OCI-LY3 (cell line): Measurements from ENCODE around the gene HMGA1.

Experiments
- EZH2phosphoT487 ChIP-seq: fragments of 200-600 bp; shearing (Covaris generic); IDR thresholded peaks from 2 replicates; pipeline ENCODE4 v1.6.1; 2018; ENCODE audit warnings: antibody characterized with exemption, mixed run types, low read depth
- TF ChIP-seq, protein P1 (sequence below): fragments of 200-600, 300-600 bp; sonication (generic); IDR thresholded peaks from 2 replicates; pipeline ENCODE4 v1.5.1; 2014; ENCODE audit warnings: antibody characterized with exemption, low read length, low read depth

DNA sequence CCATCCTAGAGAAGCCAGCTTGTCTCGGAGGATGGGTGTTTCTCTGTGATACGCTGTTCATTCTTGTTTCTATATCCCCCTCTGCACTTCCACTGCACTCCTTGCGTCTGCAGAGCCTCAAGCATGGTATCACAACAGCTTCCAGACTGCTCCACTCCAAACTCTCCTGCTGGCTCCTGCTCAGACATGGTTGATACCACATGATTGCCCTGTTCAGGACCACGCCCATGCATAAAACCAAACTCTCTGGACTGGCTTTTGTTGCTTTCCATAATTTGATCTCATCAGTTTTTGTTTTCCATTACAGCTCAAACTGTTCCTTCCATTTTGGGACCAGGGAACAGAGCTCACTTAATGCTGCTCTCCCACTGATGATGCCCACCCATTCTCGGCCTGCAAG is 42.2 kb downstream of the HMGA1 start:
- no peak for TF ChIP-seq EZH2phosphoT487
- TF ChIP-seq, protein P1, sequence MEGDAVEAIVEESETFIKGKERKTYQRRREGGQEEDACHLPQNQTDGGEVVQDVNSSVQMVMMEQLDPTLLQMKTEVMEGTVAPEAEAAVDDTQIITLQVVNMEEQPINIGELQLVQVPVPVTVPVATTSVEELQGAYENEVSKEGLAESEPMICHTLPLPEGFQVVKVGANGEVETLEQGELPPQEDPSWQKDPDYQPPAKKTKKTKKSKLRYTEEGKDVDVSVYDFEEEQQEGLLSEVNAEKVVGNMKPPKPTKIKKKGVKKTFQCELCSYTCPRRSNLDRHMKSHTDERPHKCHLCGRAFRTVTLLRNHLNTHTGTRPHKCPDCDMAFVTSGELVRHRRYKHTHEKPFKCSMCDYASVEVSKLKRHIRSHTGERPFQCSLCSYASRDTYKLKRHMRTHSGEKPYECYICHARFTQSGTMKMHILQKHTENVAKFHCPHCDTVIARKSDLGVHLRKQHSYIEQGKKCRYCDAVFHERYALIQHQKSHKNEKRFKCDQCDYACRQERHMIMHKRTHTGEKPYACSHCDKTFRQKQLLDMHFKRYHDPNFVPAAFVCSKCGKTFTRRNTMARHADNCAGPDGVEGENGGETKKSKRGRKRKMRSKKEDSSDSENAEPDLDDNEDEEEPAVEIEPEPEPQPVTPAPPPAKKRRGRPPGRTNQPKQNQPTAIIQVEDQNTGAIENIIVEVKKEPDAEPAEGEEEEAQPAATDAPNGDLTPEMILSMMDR: no peak
